ENCODE measurements around the gene BTBD2. TPM values are rescaled to one million over a fixed set of nuclear protein-coding genes. Genes with fewer than 3 reads are reported as not detected.
A peak's percentile ranks its signal among the peaks of the same experiment; 100 is the strongest.

BTBD2 gene
- total RNA-seq, 1 donor: 23.2 TPM

DNA sequence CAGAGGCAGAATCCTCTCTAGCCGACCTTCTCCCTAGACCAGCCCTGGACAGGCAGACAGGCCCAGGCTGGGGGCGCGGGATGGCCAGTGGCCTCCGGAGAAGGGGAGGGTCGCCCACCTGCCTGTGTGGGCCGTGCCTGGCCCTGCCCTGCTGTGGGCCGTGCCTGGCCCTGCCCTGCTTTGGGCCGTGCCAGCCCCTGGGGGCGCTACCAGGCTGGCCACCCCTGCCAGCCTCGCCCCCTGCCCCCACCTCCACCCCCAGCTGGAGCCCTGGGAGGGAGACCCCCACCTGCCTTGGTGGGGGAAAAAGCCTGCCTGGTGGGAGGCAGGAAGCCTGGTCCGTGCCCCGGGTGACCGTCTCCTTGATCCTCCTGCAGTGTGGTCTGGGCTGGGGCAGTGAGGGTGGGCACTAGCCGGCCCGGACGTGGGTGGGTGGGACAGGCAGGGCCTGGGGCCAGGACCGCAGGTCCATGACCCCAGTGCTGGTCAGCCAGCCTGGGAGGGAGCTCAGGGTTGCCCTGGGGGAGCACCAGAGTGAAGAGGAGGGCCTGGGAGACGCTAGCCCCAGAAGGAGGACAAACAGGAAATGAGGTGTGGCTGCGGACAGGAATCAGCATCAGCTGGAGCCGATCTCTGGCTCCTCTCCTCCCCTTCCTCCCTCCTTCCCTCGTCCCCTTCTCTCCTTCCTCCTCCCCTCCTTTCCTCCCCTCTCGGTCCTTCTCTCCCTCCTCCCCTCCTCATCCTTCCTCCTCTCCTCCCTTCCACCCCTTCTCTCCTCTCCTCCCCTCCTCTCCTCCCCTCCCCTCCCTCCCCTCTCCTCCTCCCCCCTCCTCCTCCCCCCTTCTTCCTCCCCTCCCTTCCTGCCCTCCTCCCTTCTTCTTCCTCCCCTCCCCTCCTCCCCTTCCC lies 40.7 kb upstream of the BTBD2 start:
- H3K9me3 ChIP-seq (ENCODE audit: low read depth, low read length): no peaks in the 10 kb centered on the region
- no peak overlapping the region for H3K4me3 ChIP-seq (ENCODE audit: low read length)
- peaks cover 78% of the 10 kb centered on the region for H3K4me1 ChIP-seq (ENCODE audit: insufficient read depth, low read length)
- no peaks in the 10 kb centered on the region for H3K27me3 ChIP-seq (ENCODE audit: insufficient read depth, low read length)

GRCh38 chr19:2054763-2055162 lies 39.2 kb upstream of the BTBD2 start:
- H3K27me3 ChIP-seq (ENCODE audit: insufficient read depth, low read length): no peaks in the 10 kb centered on the region

DNA sequence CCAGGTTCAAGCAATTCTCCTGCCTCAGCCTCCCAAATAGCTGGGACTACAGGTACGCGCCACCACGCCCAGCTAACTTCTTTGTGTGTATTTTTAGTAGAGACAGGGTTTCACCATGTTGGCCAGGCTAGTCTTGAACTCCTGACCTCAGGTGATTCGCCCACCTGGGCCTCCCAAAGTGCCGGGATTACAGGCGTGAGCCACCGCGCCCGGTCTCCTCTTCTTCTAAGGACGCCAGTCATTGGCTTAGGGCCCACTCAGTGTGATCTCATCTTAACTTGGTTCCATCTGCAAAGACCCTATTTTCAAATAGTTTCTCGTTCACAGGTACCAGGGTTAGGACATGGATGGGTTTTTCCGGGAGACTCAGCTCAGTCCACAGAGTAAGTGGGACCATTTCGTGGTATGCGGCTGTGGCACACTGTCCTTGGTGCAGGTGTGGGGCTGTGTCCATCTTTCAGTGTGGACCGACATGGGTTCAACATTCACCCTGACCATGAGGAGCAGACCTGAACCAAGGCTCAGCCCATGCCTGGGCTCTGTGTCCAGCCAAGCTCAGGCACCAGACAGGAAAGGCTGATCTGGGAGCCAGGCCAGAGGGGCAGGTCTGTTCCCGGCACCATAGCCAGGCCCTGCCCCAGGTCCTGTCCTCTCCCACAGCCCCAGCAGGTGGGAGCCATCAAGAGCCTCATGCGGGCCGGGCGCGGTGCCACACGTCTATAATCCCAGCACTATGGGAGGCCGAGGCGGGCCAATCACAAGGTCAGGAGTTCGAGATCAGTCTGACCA lies 38.3 kb upstream of the BTBD2 start:
- H3K27me3 ChIP-seq (ENCODE audit: insufficient read depth, low read length): no peaks in the 10 kb centered on the region
- H3K4me3 ChIP-seq (ENCODE audit: low read length): no peak overlapping the region
- H3K4me1 ChIP-seq (ENCODE audit: insufficient read depth, low read length): peaks cover 67% of the 10 kb centered on the region
- H3K9me3 ChIP-seq (ENCODE audit: low read depth, low read length): no peaks in the 10 kb centered on the region

More at GRCh38 chr19:2054763-2055162, 39.2 kb upstream of the BTBD2 start:
- H3K9me3 ChIP-seq (ENCODE audit: low read depth, low read length): no peaks in the 10 kb centered on the region
- H3K4me3 ChIP-seq (ENCODE audit: low read length): no peak overlapping the region
- H3K4me1 ChIP-seq (ENCODE audit: insufficient read depth, low read length): peaks cover 66% of the 10 kb centered on the region

- Histone ChIP-seq H3K27me3 (ENCODE audit: insufficient read depth, low read length) (no peaks in the 10 kb centered on the region), H3K4me1 (ENCODE audit: insufficient read depth, low read length) (peaks cover 67% of the 10 kb centered on the region), H3K9me3 (ENCODE audit: low read depth, low read length) (no peaks in the 10 kb centered on the region), H3K4me3 (ENCODE audit: low read length) (no peak overlapping the region)
These were observed 36.5 kb upstream of the BTBD2 start for GRCh38 chr19:2051773-2052704.

DNA sequence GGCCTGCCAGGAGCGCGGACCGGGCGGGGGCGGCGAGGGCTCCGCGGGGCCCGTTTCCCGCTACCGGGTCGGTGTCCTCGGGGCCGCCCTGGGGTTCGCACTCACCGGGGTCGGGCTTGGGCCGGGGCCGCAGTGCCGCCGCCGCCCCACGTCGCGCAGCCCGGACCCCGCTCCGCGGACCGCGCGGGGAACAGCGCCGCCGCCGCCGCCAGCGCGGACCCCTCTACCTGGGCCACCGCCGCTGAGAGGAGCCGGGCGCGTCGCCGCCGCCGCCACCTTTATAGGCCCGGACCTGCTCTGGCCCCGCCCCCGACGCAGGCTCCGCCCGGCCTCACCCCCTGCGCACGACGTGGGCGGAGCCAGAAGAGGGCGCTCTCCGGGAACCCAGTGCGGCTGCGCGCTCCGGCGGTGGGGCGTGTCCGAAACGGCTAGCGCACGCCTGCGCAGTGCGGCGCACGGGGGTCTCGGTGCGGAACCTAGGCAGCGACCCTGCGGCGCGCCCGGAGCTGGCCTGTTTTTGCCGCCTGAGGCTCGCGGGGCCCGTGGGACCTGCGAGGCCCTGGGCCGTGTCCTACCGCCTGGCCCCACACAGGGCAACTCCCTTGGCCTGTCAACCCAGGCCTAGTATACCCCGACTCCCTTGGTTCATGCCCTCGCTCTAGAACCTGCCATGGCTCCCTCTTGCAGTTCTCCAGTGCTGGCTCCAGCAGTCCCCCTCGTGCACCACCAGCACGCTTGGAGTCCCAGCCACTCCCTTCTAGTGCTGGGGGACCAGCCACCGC lies 35.7 kb upstream of the BTBD2 start, which contains the start of gene MKNK2:
TSS of gene MKNK2 (minus strand) at position 254 of the 782 bp plus-strand sequence. CDS start 393 bp downstream, outside the sequence.
- Histone ChIP-seq H3K9me3 (ENCODE audit: low read depth, low read length) (no peaks in the 10 kb centered on the region), H3K27me3 (ENCODE audit: insufficient read depth, low read length) (no peaks in the 10 kb centered on the region), H3K4me3 (ENCODE audit: low read length) (peak within 1 kb of the TSS; percentile 91), H3K4me1 (ENCODE audit: insufficient read depth, low read length) (peaks cover 66% of the 10 kb centered on the region)

DNA sequence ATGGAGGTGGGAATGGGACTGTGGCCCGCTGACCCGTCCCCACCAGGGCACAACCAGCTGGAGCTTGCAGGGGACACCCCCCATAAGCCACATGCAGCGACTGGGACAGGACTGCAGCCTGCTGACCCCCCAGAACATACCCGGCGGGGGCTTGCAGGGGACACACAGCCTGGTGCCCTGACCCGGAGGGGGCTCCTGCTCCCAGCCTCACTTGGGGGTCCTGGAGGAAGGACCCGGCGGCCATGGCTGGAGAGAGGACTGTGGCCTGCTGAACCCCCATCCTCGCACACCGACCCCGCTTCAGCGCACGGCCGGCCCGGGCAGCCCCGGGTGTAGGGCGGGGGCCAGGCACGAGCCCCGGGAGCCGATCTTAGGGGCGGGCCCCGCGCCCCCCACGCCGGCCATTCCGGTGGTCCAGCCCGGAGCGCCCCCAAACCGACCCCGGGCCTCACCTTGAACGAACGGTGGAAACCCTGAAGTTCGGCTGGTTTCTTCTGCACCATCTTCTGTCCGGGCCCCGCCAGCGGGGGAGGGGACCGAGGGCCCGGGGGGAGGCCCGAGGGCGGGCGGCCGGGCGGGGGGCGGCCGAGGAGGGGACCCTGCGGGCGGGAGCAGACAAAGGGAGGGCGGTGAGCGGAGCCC lies 35.0 kb upstream of the BTBD2 start:
- Histone ChIP-seq H3K27me3 (ENCODE audit: insufficient read depth, low read length) (no peaks in the 10 kb centered on the region), H3K4me1 (ENCODE audit: insufficient read depth, low read length) (peaks cover 66% of the 10 kb centered on the region), H3K4me3 (ENCODE audit: low read length) (peak overlapping the region; percentile 91), H3K9me3 (ENCODE audit: low read depth, low read length) (no peaks in the 10 kb centered on the region)

- Histone ChIP-seq H3K4me3 (ENCODE audit: low read length) (peak overlapping the region; percentile 91), H3K4me1 (ENCODE audit: insufficient read depth, low read length) (peaks cover 67% of the 10 kb centered on the region), H3K27me3 (ENCODE audit: insufficient read depth, low read length) (no peaks in the 10 kb centered on the region), H3K9me3 (ENCODE audit: low read depth, low read length) (no peaks in the 10 kb centered on the region)
These were observed 34.3 kb upstream of the BTBD2 start for GRCh38 chr19:2049741-2050348.

DNA sequence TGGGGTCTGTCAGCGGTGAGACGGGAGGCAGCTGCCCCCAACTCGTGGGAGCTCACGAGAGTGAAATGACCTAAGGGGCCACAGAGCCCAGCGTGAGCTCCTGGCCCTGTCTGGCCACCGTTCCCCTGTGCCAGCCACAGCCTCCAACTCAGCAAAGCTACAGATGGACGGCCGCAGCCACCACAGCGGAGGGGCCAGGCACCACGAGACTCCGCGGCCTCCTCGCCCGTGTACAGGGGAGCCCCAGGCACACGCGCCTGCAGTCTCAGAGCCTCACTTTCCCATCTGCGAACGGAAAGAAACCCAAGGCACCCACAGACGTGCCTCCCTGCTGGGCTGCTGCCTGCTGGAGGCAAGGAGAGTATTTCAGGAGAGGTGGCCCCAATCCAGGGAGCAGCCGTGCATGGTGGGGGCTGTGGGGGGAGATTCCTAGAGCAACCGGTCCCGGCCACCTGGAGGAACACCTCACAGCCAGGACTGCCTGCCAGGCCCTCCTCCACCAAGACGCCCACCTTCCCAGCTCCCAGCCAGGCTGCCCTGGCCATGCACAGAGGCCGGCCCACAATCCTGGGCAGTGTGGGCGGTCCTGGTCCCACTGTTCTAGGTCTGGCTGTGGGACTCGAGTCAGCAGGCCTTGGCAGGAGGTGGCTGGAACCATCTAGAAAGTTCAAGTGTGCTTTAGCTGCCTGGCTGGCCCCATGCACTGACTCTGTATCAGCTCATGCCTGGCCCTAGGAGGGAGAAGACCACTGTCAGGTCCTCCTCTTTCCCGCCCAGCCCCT lies 33.6 kb upstream of the BTBD2 start:
- H3K4me1 ChIP-seq (ENCODE audit: insufficient read depth, low read length): peaks cover 71% of the 10 kb centered on the region
- peak overlapping the region; percentile 91 for H3K4me3 ChIP-seq (ENCODE audit: low read length)
- no peaks in the 10 kb centered on the region for H3K27me3 ChIP-seq (ENCODE audit: insufficient read depth, low read length)
- H3K9me3 ChIP-seq (ENCODE audit: low read depth, low read length): no peaks in the 10 kb centered on the region

GRCh38 chr19:2048104-2048958 lies 32.8 kb upstream of the BTBD2 start:
- H3K4me3 ChIP-seq (ENCODE audit: low read length): no peak overlapping the region

GRCh38 chr19:2047449-2048103 lies 32.1 kb upstream of the BTBD2 start:
- Histone ChIP-seq H3K27me3 (ENCODE audit: insufficient read depth, low read length) (no peaks in the 10 kb centered on the region), H3K9me3 (ENCODE audit: low read depth, low read length) (no peaks in the 10 kb centered on the region), H3K4me1 (ENCODE audit: insufficient read depth, low read length) (peaks cover 84% of the 10 kb centered on the region), H3K4me3 (ENCODE audit: low read length) (no peak overlapping the region)

More at GRCh38 chr19:2048104-2048958, 32.8 kb upstream of the BTBD2 start:
- H3K27me3 ChIP-seq (ENCODE audit: insufficient read depth, low read length): no peaks in the 10 kb centered on the region
- H3K4me1 ChIP-seq (ENCODE audit: insufficient read depth, low read length): peaks cover 79% of the 10 kb centered on the region
- no peaks in the 10 kb centered on the region for H3K9me3 ChIP-seq (ENCODE audit: low read depth, low read length)

- peaks cover 83% of the 10 kb centered on the region for H3K4me1 ChIP-seq (ENCODE audit: insufficient read depth, low read length)
- H3K27me3 ChIP-seq (ENCODE audit: insufficient read depth, low read length): no peaks in the 10 kb centered on the region
- H3K4me3 ChIP-seq (ENCODE audit: low read length): no peak overlapping the region
- H3K9me3 ChIP-seq (ENCODE audit: low read depth, low read length): no peaks in the 10 kb centered on the region
These were observed 31.5 kb upstream of the BTBD2 start for GRCh38 chr19:2047076-2047448.
